Measurements from ENCODE around the gene ATP1A3.
"Not testable (repeated sequence)": the region's sequence is repeated elsewhere in the genome, so short reads cannot be mapped to it uniquely, and the experiment has no call there.

ATP1A3 gene

DNA sequence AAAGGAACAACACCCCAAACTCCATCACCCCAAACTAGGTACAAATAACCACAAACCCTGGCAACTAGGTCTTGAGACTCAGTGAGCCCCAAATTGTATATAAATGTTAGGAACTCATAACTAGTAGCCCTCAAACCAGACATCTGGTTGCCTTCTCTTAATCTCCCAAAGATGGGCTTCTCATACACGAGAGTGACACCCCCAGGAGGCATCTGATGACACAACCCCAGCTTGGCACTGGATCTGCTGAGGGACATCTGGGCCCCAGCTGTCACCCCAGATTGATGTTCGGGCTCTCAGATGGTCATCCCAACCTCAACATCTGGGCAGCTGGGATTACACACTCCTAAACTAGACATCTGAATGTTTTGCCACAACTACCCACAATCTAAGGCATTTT lies 49.7 kb downstream of the ATP1A3 start:
- no peak for DNase-seq

DNA sequence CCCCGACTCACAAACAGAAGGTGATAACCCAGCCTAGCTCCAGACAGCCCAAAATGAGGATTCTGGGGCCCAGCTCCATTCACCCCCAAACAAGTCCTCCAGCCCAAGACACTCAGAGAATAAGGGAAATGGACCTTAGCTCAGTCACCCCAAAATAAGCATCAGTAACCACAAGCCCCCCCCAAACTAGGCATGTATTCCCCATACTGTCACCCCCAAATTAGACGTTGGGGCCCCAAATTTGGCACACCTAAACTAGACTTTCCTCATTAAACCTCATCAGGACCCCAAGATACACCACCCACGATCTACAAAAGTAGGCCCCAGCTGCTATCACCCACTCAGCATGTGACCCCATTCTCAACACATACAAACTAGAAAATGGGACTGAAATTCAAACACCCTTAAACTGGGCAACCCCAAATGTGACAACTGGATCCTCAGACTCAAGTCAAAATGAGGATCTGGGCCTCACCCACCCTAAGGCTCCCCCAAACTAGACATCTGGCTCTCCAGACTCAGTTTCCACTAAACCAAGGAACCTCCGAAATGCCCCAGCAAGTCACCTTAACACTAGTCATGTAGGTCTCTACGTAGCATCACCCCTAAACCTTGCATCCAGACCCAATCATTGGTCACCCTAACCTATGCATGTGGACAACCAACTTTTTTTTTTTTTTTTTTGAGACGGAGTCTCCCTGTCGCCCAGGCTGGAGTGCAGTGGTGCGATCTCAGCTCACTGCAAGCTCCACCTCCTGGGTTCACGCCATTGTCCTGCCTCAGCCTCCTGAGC lies 52.4 kb downstream of the ATP1A3 start:
- DNase-seq = no peak

GRCh38 chr19:41940731-41941409 lies 53.2 kb downstream of the ATP1A3 start:
- no peak for DNase-seq

DNA sequence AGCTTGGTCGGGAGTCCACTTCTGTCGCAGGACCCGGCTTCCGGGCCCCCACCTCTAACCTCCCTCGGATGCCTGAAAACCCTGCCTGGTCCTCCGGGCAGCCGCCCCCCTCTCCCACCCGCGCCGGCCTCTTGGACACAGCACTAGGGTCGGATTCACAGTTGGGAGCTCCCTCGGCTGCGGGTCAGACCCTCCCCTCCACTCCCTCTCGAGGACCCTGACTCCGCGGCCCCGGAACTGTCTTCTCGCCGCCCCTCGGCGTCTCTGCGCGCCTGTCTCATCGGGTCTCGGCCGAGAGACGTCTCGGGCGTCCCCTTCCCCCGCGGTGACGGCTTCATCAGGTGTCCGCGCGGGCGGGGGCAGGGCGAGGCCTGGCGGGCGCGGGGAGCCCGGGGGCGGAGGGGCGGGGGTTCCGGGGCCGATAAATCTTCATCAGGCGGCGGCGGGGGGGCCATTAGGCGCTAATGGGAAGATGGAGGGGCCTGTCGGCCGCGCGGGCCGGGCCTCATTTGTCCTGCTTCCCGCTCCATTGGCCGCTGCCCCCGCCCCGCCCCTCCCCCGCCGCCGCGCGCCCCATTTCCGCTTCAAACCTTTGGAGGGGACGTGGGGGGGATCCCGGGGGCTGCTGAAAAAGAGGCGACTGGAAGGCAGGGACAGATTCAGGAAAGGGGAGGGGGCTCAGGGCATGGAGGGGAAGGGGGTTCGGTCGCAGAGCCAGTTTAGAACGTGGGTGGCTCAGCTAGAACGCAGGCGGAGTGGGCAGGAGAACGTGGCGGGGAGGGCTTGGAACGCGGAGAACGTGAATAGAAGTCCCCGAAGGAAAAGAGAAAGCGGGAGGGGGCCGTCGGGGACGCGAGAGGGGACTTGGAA lies 53.9 kb downstream of the ATP1A3 start:
- peak; percentile 55 to 78 for DNase-seq

GRCh38 chr19:41939209-41939608 lies 54.8 kb downstream of the ATP1A3 start:
- not testable (repeated sequence) for DNase-seq

DNA sequence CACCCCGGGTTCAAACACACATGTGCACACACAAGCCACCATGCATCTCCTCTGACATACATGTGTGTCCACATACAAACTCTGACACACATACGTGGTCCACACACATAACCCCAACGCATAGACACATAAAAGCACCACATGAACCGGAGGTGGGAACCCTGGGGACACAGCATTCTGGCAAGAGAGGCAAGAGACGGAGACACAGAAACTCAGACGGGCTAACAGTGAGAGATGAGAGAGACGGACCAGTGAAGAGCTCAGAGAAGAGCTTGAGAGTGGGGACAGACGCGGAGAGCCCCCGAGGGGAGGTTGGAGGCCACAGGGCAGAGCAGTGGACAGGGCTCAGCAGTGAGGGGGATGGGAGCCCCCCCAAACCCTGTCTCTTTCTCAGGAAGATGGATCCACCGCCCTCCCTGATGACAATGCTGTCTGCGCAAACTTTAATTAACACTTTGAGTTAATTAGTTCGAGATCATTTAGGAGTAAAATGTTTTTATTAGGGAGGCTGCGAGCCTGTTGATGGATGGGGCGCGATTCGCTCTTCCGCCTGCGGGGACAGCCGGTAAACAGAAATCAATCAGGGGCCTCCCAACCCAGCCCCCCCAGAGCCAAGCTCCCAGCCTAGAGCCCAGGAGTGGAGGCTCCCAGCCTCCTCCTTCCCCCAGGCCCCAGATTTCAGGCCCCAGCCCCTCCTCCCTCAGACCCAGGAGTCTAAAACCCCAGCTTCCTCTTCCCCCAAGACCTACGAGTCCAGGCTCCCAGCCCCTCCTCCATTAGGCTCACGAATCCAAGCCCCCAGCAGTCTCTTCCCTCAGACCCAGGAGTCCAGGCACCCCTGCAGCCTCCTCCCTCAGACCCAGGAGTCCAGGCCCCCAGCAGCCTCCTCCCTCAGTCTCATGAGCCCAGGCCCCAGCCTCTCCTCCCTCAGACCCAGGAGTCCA lies 56.2 kb downstream of the ATP1A3 start:
- DNase-seq = no peak

DNA sequence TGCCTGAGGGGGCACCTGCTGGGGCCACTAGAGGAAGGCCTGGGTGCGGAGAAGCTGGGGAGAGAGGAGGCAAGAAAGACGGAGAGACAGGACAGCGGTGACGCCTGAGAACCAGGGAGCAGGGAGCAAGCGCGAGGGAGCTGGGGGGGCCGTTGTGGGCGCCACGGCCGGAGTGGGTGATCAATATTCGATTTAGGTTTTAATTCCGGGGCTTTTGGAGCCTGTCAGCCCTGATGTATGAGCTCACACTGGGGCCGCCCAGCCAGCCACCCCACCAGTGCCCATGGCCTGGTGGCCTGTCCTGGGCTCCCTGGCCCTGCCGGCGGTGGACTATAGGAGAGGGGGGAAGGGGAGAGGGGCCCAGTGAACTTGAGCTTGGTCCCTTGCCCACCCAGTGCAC lies 57.1 kb downstream of the ATP1A3 start:
- DNase-seq = no peak

DNA sequence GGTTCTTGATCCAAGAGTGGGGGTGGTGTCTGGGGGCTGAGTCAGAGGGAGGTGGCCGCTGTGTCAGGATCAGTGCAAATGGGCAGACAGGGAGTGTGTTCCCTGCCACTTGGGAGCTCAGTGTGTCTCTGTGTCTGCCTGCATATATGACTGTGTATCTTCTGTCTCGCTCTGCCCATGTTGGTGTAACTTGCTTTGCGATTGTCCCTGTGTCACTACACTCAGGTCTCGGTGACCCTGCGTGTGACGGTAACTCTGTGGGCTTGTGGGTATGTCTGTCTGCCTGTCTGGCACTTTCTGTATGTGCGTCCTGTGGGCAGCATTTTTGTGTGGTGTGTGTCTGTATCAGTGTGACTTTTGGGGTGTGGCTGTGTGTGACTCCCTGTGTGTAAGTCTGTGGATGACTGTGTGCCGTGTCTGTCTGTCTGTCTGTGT lies 57.6 kb downstream of the ATP1A3 start:
- peak; percentile 63 to 71 for DNase-seq

- DNase-seq = no peak
These were observed 58.1 kb downstream of the ATP1A3 start for GRCh38 chr19:41935760-41936415.

- DNase-seq = peak; percentile 82 to 85
These were observed 59.1 kb downstream of the ATP1A3 start for GRCh38 chr19:41934849-41935374.

- no peak for DNase-seq
These were observed 60.2 kb downstream of the ATP1A3 start for GRCh38 chr19:41933693-41934426.

DNA sequence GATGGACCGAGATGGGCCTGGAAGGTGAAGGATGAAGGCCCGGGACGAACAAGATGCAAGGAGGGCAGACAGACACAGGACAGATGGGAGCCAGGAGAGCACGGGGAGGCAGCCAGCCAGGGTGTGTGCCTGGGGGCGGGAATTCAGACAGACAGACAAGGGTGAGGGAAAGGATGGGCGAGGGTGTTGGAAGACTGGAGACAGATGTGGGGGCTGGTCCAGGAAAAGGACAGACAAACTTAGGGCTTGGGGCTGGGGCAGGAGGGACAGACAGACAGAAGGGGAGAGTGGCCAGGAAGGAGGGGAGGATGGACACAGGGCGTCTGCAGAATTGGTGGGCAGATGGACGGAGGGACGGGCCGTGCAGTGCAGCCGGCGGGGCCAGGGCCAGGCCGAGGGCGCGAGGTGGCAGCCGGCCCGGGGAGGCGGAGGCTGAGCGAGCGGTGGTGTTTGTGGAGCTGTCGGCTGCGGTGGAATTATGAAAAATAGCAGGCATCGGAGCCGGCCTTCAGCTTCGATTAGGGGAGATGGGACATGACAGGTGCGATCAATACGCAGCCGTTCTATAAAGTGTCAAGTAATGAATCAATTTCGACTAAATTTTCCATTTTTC lies 61.2 kb downstream of the ATP1A3 start:
- no peak for DNase-seq

DNA sequence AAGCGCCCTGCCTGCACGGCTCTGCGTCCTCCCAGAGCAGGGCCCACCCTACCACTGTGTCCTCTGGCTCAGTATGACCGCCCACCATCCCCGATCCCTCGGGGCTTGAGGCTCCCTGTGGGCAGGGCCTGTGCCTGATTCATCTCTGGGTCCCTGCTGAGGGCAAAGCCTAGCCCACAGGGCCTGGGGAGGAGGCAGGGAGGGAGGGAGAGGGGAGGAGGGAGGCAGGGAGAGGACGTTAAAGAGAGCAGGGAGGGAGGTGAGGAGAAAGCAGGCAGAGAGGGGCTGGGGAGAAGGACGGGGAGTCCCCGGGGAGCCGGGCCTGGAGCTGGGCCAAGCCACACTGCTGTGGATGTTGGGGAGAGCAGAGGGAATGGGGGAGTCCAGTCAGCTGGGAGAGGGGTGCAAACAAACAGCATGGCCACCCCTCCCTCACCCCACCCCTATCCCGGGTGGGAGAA lies 61.7 kb downstream of the ATP1A3 start:
- no peak for DNase-seq

DNA sequence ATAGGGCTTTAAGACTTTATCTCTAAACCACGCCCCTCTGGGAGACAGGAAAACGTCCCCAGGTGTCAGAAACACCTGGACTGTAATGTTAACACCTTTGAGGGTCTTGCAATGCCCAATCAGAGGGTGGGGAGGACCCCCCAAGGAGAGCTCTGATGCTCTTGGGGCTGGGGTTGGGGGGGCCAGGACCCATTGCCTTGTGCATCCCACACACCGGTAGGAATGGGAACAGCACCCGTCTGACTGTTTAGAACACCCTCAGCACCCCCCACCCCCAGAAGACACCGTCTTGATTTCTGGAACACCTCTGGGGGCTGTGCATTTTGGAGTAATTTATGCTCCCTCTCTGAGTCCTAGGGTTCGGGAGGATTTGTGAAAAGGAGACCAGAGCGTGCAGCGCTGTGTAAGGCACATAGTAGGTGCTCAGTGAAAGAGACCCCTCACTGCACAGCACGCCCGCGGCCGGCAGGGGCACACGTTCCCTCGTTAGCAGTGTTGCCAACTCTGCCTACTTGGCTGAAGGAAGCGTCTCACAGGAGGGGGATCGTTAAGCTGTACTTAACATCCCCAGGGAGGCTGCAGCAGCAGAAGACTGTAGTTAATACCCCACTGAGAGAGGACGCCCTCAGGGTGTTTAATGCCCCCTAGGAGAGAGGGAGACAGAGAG lies 63.0 kb downstream of the ATP1A3 start:
- no peak for DNase-seq

GRCh38 chr19:41930322-41930722 lies 63.7 kb downstream of the ATP1A3 start:
- DNase-seq = no peak

GRCh38 chr19:41929536-41930071 lies 64.4 kb downstream of the ATP1A3 start:
- DNase-seq = no peak

- peak; percentile 51 to 55 for DNase-seq
These were observed 65.1 kb downstream of the ATP1A3 start for GRCh38 chr19:41928754-41929535.

DNA sequence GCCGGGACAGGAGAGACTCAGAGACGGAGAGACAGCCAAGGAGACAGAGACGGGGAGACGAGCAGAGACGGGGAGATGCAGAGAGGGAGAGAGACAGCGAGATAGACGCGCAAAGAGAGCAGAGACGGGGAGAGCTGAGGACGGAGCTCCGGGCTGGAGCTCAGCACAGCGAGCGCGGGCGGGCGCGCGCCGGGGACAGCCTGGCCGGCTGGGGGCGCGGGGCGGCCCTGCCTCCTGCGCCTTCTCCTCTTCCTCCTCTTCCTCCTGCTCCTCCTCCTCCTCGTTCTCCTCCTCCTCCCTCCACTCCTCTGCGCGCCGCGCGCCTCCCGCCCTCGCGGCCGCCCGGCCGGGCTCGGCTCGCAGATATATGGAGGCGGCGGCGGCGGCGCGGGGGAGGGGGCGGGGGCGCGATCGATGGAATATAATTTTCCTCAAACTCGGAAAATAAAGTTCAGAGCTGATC lies 65.8 kb downstream of the ATP1A3 start, which contains the start of gene ERFL:
Gene ERFL, minus strand, starts transcription at position 229 of the 463 bp plus-strand sequence. CDS start 15,530 bp downstream, outside the sequence.
- DNase-seq = no peak

All from CD4-positive, alpha-beta T cell treated with Interleukin-1 beta for 1 hour (primary cell).